ENCODE measurements around the gene TMEM178B. TPM values are rescaled to one million over a fixed set of nuclear protein-coding genes. Genes with fewer than 3 reads are reported as not detected.

TMEM178B gene
- total RNA-seq, 2 experiments from 2014 or later: 0.22 to 0.25 TPM

GRCh38 chr7:141231018-141231792 is 157.3 kb downstream of the TMEM178B start:
- no peaks in the 10 kb centered on the region for H3K4me1 Mint-ChIP-seq
- H3K27ac Mint-ChIP-seq: no peak overlapping the region
- ChIA-PET POLR2A (no interaction called here), CTCF (interaction anchor here (0.6 kb wide), 1 partner anchor 115 kb away, joined by 3 read pairs; no protein-coding TSS in a partner anchor)
- H3K27me3 Mint-ChIP-seq: peaks cover 3% of the 10 kb centered on the region
- H3K9me3 Mint-ChIP-seq: no peaks in the 10 kb centered on the region
- DNase-seq: no peak
- H3K4me3 Mint-ChIP-seq: no peak overlapping the region
- no peaks in the 10 kb centered on the region for H3K36me3 Mint-ChIP-seq (ENCODE audit: low read depth)

GRCh38 chr7:141232286-141233051 is 158.6 kb downstream of the TMEM178B start:
- H3K36me3 Mint-ChIP-seq (ENCODE audit: low read depth): no peaks in the 10 kb centered on the region
- DNase-seq: no peak
- H3K9me3 Mint-ChIP-seq: no peaks in the 10 kb centered on the region
- H3K4me3 Mint-ChIP-seq: no peak overlapping the region
- no peaks in the 10 kb centered on the region for H3K4me1 Mint-ChIP-seq
- H3K27me3 Mint-ChIP-seq: peaks cover 3% of the 10 kb centered on the region
- CTCF ChIA-PET: no interaction called here
- POLR2A ChIA-PET: no interaction called here
- no peak overlapping the region for H3K27ac Mint-ChIP-seq

DNA sequence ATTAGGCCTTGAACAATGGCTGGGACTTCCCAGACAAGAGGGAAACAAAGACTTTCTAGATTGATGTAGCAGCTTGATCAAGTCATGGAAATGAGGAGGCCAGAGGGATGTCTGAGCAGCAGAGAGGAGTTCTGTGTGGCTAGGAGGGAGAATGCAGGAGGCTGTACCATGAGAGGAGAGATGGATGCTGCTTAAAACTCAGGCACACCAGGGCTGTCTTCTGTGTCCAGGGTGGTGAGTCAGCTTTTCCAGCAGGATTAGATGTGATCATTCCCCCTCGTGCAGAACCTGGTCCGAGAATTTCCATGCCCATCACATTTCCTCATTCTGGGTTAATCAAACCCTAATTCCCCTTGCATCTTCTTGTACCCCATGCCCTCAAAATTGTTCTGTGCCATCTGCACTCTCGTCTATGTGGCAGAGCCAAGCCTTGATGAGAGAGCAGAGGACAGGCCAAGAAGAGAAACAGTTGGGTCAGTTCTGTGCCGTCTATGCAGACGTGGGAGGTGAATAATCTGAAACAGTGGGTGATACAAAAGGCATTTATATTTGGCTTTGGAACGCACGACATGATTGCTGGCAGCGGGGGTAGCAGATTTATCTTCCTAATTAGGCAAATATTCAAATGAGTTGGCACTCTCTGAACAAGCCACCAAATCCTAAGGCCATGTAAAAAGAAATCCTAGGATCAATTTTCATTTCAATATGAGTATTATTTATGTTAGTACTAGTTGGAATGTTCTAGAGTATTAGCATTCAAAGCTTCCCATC is 160.7 kb downstream of the TMEM178B start:
- ChIA-PET POLR2A (no interaction called here), CTCF (interaction anchor here (0.6 kb wide), 1 partner anchor 741 kb away, joined by 3 read pairs; no protein-coding TSS in a partner anchor)
- Mint-ChIP-seq H3K4me3 (no peak overlapping the region), H3K4me1 (no peaks in the 10 kb centered on the region), H3K27ac (no peak overlapping the region), H3K36me3 (ENCODE audit: low read depth) (no peaks in the 10 kb centered on the region), H3K9me3 (no peaks in the 10 kb centered on the region), H3K27me3 (peaks cover 3% of the 10 kb centered on the region)
- no peak for DNase-seq

GRCh38 chr7:141235656-141236055 is 161.8 kb downstream of the TMEM178B start:
- CTCF ChIA-PET: no interaction called here
- POLR2A ChIA-PET: no interaction called here
- Mint-ChIP-seq H3K27ac (no peak overlapping the region), H3K4me3 (no peak overlapping the region), H3K36me3 (ENCODE audit: low read depth) (no peaks in the 10 kb centered on the region), H3K9me3 (no peaks in the 10 kb centered on the region), H3K4me1 (no peaks in the 10 kb centered on the region), H3K27me3 (peaks cover 3% of the 10 kb centered on the region)
- DNase-seq: no peak

DNA sequence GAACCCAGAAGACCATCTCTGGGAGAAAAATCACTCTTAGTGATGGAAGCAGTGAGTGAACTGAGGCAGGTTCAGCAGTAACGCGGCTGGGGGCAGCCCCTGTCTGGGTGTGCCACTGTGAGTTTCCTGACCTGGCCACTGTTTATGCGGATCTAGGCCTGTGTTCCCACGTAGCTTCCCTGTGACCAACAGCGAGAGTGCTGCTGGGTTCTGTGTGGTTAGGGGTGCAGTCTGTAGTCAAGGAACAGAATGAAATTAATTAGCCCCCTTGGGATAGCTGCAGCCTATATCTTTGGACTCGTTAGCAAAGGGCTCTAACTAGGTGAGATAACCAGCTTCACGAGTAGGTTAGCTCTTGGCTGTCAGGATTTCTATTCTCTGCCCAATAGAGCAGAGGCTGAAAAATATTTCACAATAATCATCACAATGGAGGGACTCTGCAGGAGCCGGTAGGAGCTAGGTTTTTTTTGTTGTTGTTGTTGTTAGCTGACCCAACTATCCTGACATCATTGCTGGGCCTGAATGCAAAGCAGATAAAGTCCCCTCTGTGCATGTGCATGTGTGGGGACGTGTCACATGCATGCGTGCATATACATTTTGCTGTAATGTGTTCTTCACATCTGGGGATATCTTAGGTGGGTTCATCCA is 164.9 kb downstream of the TMEM178B start:
- ChIA-PET POLR2A (no interaction called here), CTCF (no interaction called here)
- Mint-ChIP-seq H3K27ac (no peak overlapping the region), H3K4me1 (no peaks in the 10 kb centered on the region), H3K36me3 (ENCODE audit: low read depth) (no peaks in the 10 kb centered on the region), H3K9me3 (no peaks in the 10 kb centered on the region), H3K4me3 (no peak overlapping the region), H3K27me3 (peaks cover 3% of the 10 kb centered on the region)
- DNase-seq: no peak

DNA sequence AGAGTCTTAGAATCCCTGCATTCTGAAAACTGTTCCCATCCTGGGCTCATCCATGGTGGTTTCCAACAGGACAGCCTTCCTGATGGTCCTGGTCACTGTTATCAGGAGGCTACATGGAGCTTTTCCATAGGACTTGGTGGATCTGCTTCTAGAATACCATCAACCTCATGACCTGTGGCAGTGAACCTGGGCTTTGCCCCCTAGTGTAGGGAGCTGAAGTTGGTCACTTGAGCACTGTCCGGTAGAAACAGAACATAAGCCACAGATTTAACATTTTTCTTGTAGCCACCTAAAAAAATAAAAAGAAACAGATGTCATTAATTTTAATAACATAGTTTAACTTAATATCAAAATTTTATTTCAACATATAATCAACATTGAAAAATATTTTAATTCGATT is 165.8 kb downstream of the TMEM178B start:
- POLR2A ChIA-PET: no interaction called here
- Mint-ChIP-seq H3K27ac (no peak overlapping the region), H3K36me3 (ENCODE audit: low read depth) (no peaks in the 10 kb centered on the region), H3K9me3 (no peaks in the 10 kb centered on the region), H3K4me3 (no peak overlapping the region), H3K27me3 (no peaks in the 10 kb centered on the region), H3K4me1 (no peaks in the 10 kb centered on the region)
- DNase-seq: no peak
- CTCF ChIA-PET: no interaction called here

DNA sequence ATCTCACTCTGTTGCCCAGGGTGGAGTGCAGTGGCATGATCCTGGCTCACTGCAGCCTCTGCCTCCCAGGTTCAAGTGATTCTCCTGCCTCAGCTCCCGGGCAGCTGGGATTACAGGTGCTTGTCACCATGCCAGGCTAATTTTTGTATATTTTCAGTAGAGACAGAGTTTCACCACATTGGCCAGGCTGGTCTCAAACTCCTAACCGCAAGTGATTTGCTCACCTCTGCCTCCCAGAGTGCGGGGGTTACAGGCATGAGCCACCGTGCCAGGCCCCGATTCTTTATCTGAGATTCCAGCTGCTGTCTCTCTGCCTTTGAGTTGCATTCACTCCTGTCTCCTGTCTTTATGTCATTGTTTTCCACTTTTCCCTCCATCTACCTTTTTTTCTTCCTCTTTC is 168.7 kb downstream of the TMEM178B start:
- ChIA-PET CTCF (no interaction called here), POLR2A (no interaction called here)
- no peaks in the 10 kb centered on the region for H3K4me1 Mint-ChIP-seq
- no peak overlapping the region for H3K27ac Mint-ChIP-seq
- DNase-seq: no peak
- H3K27me3 Mint-ChIP-seq: no peaks in the 10 kb centered on the region
- no peaks in the 10 kb centered on the region for H3K36me3 Mint-ChIP-seq (ENCODE audit: low read depth)
- no peaks in the 10 kb centered on the region for H3K9me3 Mint-ChIP-seq
- no peak overlapping the region for H3K4me3 Mint-ChIP-seq

- Mint-ChIP-seq H3K36me3 (ENCODE audit: low read depth) (no peaks in the 10 kb centered on the region), H3K4me3 (no peak overlapping the region), H3K9me3 (no peaks in the 10 kb centered on the region), H3K27ac (no peak overlapping the region), H3K27me3 (no peaks in the 10 kb centered on the region), H3K4me1 (no peaks in the 10 kb centered on the region)
- CTCF ChIA-PET: no interaction called here
- no peak for DNase-seq
- POLR2A ChIA-PET: no interaction called here
These were observed 169.5 kb downstream of the TMEM178B start for GRCh38 chr7:141243368-141243767.

GRCh38 chr7:141244435-141244834 is 170.6 kb downstream of the TMEM178B start:
- Mint-ChIP-seq H3K36me3 (ENCODE audit: low read depth) (no peaks in the 10 kb centered on the region), H3K4me3 (no peak overlapping the region), H3K4me1 (no peaks in the 10 kb centered on the region), H3K9me3 (no peaks in the 10 kb centered on the region), H3K27ac (no peak overlapping the region), H3K27me3 (no peaks in the 10 kb centered on the region)
- DNase-seq: no peak
- ChIA-PET CTCF (no interaction called here), POLR2A (no interaction called here)

- no peak overlapping the region for H3K27ac Mint-ChIP-seq
- ChIA-PET CTCF (interaction anchor here (0.6 kb wide), 1 partner anchor 331 kb away, joined by 3 read pairs; no protein-coding TSS in a partner anchor), POLR2A (no interaction called here)
- H3K4me3 Mint-ChIP-seq: no peak overlapping the region
- H3K9me3 Mint-ChIP-seq: no peaks in the 10 kb centered on the region
- no peaks in the 10 kb centered on the region for H3K36me3 Mint-ChIP-seq (ENCODE audit: low read depth)
- no peak for DNase-seq
- no peaks in the 10 kb centered on the region for H3K27me3 Mint-ChIP-seq
- no peaks in the 10 kb centered on the region for H3K4me1 Mint-ChIP-seq
These were observed 172.6 kb downstream of the TMEM178B start for GRCh38 chr7:141246426-141246825.

- H3K4me3 Mint-ChIP-seq: no peak overlapping the region
- no peaks in the 10 kb centered on the region for H3K9me3 Mint-ChIP-seq
- ChIA-PET POLR2A (no interaction called here), CTCF (no interaction called here)
- H3K27me3 Mint-ChIP-seq: no peaks in the 10 kb centered on the region
- no peaks in the 10 kb centered on the region for H3K36me3 Mint-ChIP-seq (ENCODE audit: low read depth)
- no peaks in the 10 kb centered on the region for H3K4me1 Mint-ChIP-seq
- no peak overlapping the region for H3K27ac Mint-ChIP-seq
- DNase-seq: no peak
These were observed 177.3 kb downstream of the TMEM178B start for GRCh38 chr7:141251180-141251579.

- no peaks in the 10 kb centered on the region for H3K4me1 Mint-ChIP-seq
- ChIA-PET POLR2A (no interaction called here), CTCF (no interaction called here)
- H3K27ac Mint-ChIP-seq: no peak overlapping the region
- H3K9me3 Mint-ChIP-seq: no peaks in the 10 kb centered on the region
- H3K27me3 Mint-ChIP-seq: peaks cover 6% of the 10 kb centered on the region
- no peak overlapping the region for H3K4me3 Mint-ChIP-seq
- no peaks in the 10 kb centered on the region for H3K36me3 Mint-ChIP-seq (ENCODE audit: low read depth)
- no peak for DNase-seq
These were observed 178.1 kb downstream of the TMEM178B start for GRCh38 chr7:141251957-141252356.

DNA sequence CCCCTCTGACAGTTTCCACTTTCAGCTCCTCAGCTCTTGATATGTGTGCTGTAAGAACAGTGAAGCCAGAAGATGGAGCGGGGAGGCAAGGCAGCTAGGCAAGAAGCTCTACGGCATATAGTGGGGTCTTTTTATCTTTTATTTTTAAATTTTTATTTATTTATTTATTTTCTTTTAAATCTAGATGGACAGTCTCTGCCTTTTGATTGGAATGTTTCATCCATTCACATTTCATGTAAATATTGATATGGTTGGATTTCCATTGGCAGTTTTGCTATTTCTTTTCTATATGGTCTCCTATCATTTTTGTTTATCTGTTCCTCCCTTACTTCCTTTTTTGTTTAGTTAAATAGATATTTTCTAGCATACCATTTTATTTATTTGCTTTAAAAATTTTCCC is 183.7 kb downstream of the TMEM178B start:
- Mint-ChIP-seq H3K27me3 (peaks cover 15% of the 10 kb centered on the region), H3K27ac (no peak overlapping the region), H3K4me3 (no peak overlapping the region), H3K4me1 (no peaks in the 10 kb centered on the region), H3K9me3 (peaks cover 8% of the 10 kb centered on the region), H3K36me3 (ENCODE audit: low read depth) (no peaks in the 10 kb centered on the region)
- no peak for DNase-seq
- ChIA-PET CTCF (no interaction called here), POLR2A (no interaction called here)

Measured in activated CD4-positive, alpha-beta T cell treated with anti-CD3 and anti-CD28 coated beads, Interleukin-2, amount 10 ng/mL, durations not matched to agents 7 days and 5 days (primary cell).